Fibroblast of peridontal ligament (primary cell): Measurements from ENCODE around the gene BRAT1.

Source experiments
- DNase-seq: peaks from one replicate; pipeline ENCODE4 v3.0.0-alpha.2; 2010; ENCODE audit errors: extremely low read depth

The BRAT1 gene

DNA sequence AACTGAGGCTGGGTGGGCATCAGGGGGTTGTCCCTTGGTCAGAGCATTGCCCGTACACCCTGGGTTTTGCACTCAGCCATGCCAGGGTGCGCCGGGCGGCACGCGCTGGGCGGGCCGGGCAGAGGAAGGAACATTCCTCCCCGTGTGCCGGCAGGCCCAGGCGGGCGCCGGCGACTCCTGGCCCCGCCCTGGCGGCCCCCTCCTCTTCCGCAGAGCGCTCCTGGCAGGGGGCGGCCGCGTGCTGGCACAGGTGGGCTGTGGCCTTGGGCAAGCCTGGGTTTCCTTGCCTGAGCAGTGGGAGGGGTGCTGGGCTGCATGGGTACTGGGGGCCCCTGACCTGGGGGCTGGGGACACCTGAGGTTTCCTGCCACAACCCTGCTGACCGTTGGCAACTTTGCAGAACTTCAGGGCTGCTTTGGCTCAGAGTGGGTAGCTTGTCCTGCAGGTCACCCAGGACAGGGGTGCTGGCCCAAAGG lies 31.8 kb downstream of the BRAT1 start:
- no peak for DNase-seq

DNA sequence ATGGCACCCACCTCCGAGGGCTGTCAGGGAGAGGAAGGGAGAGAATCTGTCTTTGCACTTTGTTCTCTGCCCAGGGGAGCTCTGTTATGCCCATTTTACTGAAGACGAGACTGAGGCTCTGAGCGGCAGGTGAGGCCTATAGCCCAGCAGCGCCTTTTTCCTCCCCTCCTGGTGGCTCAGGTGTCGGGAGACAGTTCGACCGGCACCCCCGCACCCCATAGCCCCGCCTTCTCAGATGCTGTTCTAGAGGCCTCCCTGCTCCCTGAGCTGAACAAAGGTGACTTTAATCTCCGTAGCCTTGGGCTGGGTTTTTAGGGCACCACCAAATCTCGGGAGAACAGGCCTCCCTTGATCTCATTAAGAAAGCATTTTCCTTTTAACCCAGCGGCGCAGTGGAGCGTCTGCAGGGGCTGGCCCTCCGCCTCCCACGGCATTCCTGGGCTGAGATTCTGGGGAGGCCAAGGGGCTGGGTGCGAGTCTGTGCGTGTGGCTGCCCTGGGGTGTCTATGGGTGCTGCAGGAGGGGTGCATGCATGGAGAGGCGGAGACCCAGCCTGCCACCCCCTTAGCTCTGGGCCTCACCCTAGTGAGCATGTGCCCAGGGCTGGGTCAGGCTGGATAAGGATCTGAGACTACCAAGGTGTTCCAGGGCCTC lies 32.4 kb downstream of the BRAT1 start:
- peak; percentile 34 for DNase-seq

DNA sequence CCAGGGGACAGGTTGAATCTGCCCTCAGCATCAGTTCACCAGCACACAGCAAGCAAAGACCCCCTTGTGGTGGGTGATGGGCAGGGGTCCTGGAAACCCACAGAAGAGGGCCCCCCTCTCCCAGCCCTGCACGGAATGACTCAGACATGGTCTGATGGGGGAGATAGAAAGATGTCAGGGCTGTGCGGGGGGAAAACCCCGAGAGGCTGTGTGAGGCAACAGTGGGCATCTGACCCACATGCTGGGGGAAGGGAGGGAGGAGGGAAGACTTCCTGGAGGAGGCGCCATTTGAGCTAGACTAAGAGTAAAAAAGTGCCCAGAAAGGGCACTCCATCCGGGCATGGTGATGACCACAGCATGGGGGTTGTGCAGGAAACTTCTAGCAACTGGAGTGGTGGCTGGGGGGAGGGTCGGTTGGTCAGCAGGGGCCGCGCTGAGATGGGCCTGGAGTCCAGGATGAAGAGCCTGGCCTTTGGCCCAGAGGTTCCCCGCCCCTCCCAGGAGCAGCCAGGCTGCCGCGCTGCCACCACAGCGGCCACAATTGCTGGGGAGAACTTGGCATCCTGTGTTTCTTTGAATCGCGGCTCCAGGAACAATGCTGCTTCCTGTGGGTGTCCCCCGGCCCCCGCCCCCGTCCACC lies 33.3 kb downstream of the BRAT1 start:
- DNase-seq, result no peak

DNA sequence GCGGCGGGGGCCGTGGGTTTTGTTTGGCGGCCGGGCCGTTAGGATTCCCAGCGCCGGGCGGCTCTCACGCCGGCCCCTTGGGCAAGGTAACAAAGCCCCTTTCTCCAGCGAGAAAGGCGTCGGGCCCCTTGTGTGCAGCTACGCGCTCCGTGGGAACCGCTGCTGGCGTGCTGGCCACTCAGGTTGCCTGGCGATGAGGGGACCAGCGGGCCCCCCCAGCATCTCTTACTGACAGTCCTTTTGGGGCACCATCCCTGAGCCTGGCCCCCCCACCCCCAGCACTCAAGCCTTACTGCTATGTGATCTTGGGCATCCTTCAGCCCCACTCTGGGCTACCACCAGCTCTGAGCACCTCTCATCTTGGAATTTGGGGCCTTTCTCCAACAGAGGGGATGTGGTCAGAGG lies 34.0 kb downstream of the BRAT1 start:
- no peak for DNase-seq

DNA sequence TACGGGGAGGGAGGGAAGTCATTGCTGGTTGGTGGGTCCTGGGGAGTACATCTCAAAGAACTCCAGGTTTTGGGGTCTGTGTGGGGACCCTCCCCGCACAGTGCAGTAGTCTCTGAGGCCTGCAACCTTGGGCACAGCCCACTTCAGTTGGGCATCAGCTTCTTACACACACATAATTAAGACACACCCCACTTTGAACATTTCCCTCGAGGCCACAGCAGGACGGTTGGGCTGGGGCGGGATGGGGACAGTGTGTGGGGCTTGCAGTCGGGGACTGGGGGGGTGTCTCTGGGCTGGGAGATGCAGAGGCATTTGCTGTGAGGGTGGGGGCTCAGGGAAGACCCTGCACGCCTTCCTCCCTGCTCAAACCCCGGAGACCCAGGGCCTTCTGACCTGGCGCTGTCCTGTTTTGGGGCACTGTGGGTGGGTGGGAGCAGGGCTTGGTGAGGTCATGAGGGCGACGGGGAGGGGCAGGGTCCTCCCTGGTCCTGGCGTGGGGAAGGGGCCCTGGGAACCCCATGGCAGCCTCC lies 34.5 kb downstream of the BRAT1 start:
- no peak for DNase-seq

DNA sequence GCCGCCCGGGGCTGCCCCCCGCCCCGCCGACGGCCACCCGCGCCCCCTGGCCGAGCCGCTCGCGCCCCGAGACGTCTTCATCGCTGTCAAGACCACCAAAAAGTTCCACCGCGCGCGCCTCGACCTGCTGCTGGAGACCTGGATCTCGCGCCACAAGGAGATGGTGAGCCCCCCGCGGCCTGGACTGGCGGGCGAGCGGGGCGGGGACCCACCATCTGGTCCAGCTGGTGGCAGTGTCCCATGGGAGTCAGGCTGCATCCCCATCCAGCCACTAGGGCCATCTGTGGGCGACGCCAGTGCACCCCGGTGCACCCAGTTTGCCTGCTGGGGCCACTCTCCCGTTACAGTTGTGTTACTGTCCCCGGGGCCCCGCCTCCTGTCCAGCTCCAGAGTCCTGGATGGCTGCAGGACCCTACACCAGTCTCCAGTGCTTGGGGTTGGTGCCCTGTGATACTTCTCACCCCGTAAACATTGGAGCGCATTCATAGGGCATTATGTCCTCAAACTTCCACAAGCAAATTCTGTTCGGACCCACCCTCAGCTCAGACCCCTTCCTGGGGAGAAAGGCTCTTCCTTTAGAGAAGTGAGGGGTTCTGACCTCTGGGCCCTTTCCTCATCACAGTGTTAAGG lies 35.1 kb downstream of the BRAT1 start:
- no peak for DNase-seq

DNA sequence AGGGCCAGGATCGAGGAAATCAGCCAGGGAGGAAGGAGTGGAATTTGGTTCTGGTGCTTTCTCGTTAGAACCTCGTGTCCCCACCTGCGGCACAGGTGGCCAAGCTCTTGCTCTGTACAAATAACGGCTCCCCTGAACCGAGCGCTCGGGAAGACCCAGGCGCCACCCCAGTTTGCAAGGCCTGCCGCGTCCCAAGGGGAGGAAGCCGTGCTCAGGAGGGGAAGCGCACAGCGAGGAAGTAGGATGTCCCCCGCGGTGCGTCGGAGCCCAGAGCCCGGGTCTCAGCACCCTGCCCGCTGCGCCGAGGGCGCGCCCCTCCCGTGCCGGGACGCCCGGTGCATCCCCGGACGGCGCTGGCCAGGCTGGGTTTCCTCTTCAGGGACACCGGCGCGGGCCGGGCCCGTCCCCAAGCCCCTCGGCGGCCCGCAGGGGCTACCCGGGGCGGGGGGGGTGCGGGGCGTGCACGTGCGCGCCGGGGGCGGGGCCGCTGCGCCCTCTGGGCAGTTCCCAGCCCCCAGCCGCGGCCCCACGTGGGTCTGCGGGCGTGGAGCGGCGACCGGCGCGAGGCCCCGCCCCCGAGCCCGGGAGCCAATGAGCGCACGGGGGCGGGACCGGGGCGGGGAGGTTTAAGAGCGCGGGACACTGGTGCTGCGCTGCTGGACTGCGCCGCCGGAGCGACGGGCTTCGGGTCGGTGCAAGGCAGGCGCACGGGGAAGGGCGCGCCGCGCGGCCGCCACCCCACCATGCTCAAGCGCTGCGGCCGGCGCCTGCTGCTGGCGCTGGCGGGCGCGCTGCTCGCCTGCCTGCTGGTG lies 36.0 kb downstream of the BRAT1 start, which contains the start of gene LFNG:
Gene LFNG (plus strand): TSS at position 656 of the 812 bp plus-strand sequence. CDS start 88 bp downstream, at position 744.
- DNase-seq, result peak; percentile 74

DNA sequence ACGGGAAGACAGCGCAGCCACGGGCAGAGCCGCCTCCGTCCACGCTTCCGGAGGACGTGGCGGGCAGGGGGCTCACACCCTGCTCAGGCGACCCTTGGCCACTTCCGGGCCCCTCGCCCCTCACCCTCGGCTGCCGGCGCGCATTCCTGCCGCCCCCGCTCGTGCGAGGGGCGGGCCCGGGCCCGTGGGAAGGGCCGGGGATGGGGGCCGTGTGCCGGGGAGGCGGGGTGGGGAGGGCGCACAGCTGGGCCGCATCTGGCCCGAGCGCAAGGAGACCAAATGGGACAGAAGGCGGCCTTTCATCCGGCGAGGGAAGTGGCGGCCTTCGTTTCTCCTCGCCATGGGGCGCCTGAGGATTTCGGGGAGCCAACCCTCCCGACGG lies 36.6 kb downstream of the BRAT1 start:
- no peak for DNase-seq

DNA sequence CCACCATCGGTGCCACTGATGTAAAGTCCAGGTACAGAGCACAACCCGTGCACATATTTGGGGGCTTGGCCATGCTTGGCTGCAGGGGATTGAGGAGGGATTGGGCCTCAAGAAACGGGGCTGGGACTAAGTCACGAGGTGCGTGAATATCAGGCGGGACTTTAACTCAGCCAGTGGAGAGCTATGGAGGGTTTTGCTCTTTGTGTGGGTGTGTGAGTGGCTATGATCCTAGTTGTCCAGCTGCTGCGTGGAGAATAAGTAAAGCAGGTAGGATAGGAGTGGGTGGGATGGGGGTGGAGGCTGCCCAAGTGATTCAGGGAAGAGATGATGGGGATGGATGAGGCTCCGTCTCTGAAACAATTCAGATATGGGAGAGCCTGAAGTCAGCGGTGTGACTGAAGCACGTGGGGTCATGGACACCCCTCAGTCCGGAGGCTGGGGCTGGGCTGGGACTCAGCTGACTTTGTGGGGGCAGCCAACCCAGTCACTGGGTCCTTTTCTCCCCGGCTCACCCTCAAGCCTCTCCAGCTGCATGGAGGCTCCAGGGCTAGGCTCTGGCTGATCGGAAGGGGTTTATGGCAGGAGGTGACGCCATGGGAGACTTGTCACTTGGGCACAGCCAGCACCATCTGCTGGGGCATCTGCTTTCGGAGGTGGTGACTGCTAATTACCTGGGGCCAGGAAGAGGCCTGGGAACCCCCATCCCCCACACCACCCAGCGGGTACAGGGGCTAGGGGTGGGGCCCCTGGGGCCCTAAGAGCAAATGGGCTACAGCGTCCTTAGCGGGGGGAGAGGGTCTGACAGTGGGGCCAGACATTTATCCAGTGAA lies 37.4 kb downstream of the BRAT1 start:
- no peak for DNase-seq

DNA sequence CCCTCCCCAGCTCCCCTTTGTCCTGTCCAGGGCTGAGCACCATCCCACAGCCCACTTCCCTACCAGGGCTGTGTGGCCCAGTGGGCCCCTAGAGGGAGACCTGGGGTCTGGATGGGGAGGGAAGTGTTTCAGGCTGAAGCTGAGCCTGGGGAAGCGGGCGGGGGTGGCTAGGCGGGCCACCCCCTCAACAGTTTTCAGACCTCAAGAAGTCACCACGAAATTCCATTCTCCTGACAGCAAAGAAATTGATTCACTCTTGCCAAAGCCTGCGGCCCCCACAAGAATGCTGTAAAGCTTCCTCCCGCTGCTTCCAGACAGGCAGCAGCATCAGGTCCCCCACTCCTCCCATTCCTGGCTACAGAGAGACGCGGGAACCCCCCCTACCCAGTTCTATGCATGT lies 38.3 kb downstream of the BRAT1 start:
- peak; percentile 89 for DNase-seq

DNA sequence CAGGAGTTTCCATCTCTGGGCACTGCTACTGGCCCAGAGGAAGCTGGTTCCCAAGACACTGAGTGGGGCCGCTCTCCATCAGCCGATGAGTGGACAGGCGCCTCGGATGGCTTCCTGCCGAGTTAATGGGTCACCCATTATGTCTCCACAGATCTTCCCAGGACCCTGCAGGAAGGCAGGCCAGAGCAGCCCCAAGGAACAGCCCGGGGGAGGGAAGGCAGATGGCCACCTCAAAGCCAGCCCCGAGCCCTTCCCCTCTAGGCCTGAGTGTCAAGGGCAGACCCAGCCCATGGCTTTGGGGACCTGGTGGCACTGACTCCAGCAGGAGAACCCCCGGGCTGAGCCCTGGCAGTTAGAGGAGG lies 39.1 kb downstream of the BRAT1 start:
- DNase-seq, result no peak

DNA sequence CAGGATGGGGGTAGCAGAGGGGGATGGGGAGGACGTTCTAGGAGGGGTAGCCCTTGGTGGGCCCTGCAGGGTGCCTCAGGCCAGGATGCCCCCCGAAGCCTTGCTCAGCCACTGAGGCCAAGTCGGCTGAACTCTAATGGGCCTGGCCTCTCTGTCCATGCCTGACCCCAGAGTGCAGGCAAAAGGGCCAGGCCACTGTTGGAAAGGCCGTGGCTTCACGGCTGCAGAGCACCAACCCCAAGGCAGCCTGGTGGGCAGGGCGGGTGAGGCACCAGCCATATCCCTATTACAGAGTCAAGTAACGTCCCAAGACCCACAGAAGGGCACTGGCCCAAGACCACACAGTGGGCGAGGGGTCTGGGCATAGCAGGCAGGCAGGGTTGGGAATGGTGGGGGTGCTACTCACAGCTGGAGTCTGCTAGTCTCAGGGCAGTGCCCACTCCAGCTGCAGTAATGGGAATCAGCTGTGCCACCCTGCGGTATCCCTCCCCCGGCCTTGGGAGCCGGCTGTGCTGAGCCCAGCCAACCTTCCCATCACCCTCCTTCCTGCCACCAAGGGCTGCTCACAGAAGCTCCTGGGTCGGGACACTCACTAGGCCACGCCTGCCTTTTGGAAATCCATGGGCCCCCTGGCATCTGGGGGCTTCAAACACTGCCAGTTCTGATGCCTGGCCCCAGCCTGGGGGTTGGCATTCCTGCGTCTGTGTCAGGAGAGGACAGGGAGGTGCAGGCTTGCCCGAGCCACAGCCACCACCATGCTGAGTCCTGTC lies 39.7 kb downstream of the BRAT1 start:
- DNase-seq, result no peak

DNA sequence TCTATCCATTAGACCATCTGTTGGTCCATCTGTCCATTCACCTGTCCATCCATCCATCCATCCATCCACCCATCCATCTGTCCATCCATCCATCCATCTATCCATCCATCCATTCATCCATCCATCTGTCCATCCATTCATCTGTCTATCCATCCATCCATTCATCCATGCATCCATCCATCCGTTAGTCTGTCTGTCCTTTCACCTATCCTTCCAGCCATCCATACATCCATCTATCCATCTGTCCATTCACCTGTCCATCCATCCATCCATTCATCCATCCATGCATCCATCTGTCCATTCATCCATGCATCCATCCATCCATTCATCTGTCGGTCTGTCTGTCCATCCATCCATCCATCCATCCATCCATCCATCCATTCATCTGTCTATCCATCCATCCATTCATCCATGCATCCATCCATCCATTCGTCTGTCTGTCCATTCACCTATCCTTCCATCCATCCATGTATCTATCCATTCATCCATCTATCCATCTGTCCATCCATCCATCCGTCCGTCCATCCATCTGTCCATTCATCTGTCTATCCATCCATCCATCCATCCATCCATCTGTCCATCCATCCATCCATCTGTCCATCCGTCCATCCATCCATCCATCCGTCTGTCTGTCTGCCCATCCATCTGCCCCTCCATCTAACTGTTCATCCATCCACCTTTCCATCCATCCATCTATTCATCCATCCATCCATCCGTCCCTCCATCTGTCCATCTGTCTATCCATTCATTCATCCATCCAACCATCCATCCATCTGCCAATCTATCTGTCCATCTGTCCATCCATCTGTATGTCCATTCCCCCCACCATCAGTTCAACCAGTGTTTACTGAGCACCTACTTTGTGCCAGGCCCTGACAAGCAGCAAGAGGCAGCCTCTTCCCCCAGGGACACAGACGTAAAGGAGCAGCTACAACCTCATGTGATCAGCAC lies 40.6 kb downstream of the BRAT1 start:
- DNase-seq, result no peak

DNA sequence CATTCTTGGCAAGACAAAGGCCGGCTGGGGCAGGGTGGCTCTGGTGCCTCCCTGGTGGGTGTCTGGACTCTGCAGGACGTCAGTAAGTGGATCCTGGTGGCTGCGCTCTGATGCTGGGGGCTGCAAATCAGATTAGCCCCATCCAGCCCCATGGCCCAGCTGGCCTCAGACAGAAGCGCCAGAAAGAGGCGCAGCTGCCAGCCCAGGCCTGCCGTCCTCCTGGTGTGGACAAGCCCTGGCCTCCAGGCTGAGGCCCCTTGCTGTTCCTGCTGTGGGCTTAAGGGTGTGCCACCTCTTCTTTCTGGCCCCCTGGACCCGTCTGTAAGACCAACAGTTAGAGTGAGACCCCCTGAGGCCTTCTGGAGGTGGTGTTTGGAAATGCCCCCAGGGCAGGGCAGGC lies 41.6 kb downstream of the BRAT1 start:
- DNase-seq, result no peak

DNA sequence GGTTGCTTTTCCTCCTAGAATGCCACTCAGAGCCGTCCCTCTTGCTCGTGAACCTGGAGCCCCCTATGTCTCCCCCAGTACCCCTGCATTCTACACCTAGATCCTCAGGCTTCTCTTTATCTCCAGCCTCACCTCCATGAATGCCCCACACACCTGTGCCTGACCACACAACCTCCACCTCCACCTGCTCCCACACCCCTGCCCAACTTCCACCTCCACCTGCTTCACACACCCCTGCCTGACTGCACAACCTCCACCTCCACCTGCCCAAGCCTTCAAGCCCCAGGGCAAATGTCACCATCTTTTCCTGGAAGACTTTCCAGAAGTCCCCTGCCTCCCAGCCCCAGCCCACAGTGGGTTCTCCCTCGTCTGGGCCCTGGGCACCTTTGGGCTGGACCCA lies 42.6 kb downstream of the BRAT1 start:
- no peak for DNase-seq

DNA sequence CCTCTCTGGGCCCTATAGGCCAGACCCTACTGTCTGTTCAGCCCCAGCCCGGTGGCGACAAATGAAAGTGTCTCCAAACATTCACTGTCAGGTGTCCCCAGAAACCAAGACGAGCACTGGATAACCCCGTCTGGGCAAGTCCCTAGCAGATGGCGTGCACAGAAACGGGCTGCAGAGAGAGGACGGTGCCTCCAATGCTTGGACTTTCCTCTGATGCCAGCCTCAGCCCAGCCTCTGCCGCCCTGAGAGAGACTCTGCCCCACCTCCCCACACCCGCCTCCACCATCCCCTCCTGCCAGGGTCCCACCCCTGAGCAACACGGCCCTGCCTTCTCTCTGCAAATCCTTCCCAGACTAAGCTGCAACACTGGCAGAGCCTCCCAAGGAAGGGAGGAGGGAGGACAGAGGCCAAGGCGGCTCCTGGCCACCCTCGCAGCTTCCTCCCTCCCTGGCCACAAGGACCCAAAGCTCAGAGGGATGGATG lies 43.1 kb downstream of the BRAT1 start:
- DNase-seq, result no peak

DNA sequence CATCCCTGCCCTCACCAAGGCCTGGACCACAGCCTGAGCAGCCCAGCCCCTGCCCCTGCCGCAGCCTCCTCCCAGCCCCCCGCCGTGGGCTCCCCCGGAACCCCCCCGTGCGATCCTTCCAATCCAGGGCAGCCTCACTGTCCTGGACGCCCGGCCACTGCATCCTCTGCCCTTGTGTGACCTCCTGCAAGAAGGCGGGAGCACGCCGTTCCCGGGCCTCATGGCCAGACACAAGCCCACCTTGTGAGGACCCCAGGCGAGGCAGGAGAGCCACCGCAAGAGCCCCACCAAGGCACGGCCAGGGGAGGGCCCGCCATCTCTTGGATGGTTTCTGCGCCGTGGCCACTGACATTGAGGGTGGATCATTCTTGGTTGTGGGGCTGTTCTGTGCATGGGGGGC lies 43.6 kb downstream of the BRAT1 start:
- no peak for DNase-seq

DNA sequence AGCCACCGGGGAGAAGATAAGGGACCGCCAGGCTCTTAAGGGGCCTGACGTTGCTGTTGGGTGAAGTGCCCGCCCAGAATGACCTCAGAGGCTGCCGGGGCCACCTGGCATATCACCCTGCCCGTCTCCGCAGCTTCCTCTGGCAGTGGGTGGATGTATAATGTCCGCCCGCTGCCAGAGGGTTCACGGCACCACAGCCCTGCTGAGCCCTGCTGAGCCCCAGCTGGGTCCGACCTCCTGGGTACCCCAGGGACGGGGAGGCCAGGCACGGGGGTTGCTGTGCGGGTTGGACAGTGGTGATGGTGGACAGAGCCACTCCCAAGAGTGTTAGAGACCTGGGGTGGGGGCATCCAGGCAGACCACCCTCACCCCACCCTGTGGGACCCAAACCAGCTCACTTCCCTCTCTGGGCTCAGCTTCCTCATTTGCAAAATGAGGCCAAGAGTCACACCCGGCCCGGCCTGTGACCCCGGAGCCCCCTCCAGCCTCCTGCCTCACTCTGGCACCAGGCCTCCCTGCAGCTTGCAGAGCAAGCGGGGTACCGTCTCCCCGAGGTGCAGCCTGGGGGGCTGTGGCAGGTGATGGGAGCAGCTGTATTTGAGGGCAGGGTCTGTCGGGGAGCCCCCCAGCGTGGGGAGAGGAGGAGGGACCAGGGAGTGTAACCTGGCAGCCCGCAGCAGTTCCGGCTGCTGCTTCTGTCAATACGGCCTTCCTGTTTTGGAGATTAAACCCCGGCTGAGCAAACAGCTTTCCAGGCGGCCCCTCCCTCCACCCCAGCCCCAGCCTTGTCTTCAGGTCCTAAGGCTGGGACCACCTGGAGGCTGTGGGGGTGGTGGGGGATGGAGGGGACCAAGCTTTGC lies 44.2 kb downstream of the BRAT1 start:
- no peak for DNase-seq
